Skeletal muscle cell (primary cell): ENCODE data around the gene EPHB2.

Source experiments
- DNase-seq: peaks from one replicate; pipeline ENCODE4 v3.0.0-alpha.2; 2010; ENCODE audit warnings: low read depth
- H3K4me3 ChIP-seq: 2 replicates; pipeline ENCODE4 v1.5.1; 2011; ENCODE audit warnings: low read depth, mild to moderate bottlenecking, control low read depth, low read length, moderate library complexity

EPHB2 gene

GRCh38 chr1:22714455-22714854 is 3.8 kb downstream of the EPHB2 start:
- no peak for DNase-seq
- no peak overlapping the region for H3K4me3 ChIP-seq

- H3K4me3 ChIP-seq = no peak overlapping the region
- no peak for DNase-seq
Measured at GRCh38 chr1:22717037-22717760, 6.6 kb downstream of the EPHB2 start.

GRCh38 chr1:22721122-22721873 is 10.7 kb downstream of the EPHB2 start:
- no peak overlapping the region for H3K4me3 ChIP-seq
- no peak for DNase-seq

GRCh38 chr1:22722901-22723550 is 12.4 kb downstream of the EPHB2 start:
- DNase-seq = no peak
- no peak overlapping the region for H3K4me3 ChIP-seq

- DNase-seq = no peak
- no peak overlapping the region for H3K4me3 ChIP-seq
Measured at GRCh38 chr1:22727873-22728272, 17.2 kb downstream of the EPHB2 start.

GRCh38 chr1:22728751-22729399 is 18.2 kb downstream of the EPHB2 start:
- no peak overlapping the region for H3K4me3 ChIP-seq
- DNase-seq = no peak

- H3K4me3 ChIP-seq = no peak overlapping the region
- DNase-seq = no peak
Measured at GRCh38 chr1:22729400-22729773, 18.7 kb downstream of the EPHB2 start.

GRCh38 chr1:22729912-22730311 is 19.3 kb downstream of the EPHB2 start:
- DNase-seq = no peak
- H3K4me3 ChIP-seq = no peak overlapping the region

- H3K4me3 ChIP-seq = no peak overlapping the region
Measured at GRCh38 chr1:22731924-22732720, 21.5 kb downstream of the EPHB2 start.

GRCh38 chr1:22733643-22734042 is 23.0 kb downstream of the EPHB2 start:
- DNase-seq = no peak
- H3K4me3 ChIP-seq = no peak overlapping the region

More at GRCh38 chr1:22731924-22732720, 21.5 kb downstream of the EPHB2 start:
- DNase-seq = no peak

- H3K4me3 ChIP-seq = no peak overlapping the region
- no peak for DNase-seq
Measured at GRCh38 chr1:22736501-22737080, 26.0 kb downstream of the EPHB2 start.

GRCh38 chr1:22737374-22738068 is 26.9 kb downstream of the EPHB2 start:
- H3K4me3 ChIP-seq = no peak overlapping the region
- no peak for DNase-seq

GRCh38 chr1:22738069-22738435 is 27.4 kb downstream of the EPHB2 start:
- DNase-seq = no peak
- no peak overlapping the region for H3K4me3 ChIP-seq

GRCh38 chr1:22738522-22738921 is 27.9 kb downstream of the EPHB2 start:
- DNase-seq = no peak
- H3K4me3 ChIP-seq = no peak overlapping the region

- DNase-seq = peak; percentile 83
Measured at GRCh38 chr1:22739648-22740385, 29.2 kb downstream of the EPHB2 start.

GRCh38 chr1:22741118-22741517 is 30.5 kb downstream of the EPHB2 start:
- no peak for DNase-seq
- H3K4me3 ChIP-seq = no peak overlapping the region

More at GRCh38 chr1:22739648-22740385, 29.2 kb downstream of the EPHB2 start:
- no peak overlapping the region for H3K4me3 ChIP-seq

- no peak overlapping the region for H3K4me3 ChIP-seq
- no peak for DNase-seq
Measured at GRCh38 chr1:22745669-22746585, 35.3 kb downstream of the EPHB2 start.
